Measurements from ENCODE around the gene TM4SF20. TPM values are rescaled to one million over a fixed set of nuclear protein-coding genes. Genes with fewer than 3 reads are reported as not detected.

The TM4SF20 gene
- total RNA-seq, 1 experiment from 2014 or later = not detected

DNA sequence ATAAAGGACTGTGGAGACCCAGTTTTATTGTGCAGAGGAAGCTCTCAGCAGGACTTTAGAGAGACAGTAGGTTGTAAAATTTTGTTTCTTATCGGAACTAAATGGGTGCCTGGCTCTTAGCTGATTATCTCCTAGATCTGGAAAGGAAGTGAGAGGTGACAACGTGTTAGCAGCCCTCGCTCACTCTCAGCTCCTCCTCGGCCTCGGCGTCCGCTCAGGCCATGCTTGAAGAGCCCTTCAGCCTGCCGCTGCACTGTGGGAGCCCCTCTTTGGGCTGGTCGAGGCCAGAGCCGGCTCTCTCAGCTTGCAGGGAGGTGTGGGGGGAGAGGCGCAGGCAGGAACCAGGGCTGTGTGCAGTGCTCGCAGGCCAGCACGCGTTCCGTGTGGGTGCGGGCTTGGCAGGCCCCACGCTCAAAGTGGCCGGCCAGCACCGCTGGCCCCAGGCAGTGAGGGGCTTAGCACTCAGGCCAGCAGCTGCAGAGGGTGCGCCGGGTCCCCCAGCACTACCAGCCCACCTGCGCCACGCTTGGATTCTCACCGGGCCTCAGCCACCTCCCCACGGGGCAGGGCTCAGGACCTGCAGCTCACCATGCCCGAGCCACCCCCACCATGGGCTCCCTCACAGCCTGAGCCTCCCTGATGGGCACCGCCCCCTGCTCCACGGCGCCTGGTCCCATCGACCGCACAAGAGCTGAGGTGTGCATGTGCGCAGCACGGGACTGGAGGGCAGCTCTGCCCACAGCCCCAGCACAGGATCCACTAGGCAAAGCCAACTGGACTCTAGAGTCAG is 58.6 kb downstream of the TM4SF20 start:
- Histone ChIP-seq H3K9me2 (ENCODE audit: insufficient read depth) (no peaks in the 10 kb centered on the region), H3K79me2 (ENCODE audit: low read depth) (peaks cover 9% of the 10 kb centered on the region), H2AFZ (no peak overlapping the region), H3F3A (ENCODE audit: insufficient read depth, low read depth) (0 out of 2 replicates have a peak, but pooled peaks cover under 1% of the 10 kb centered on the region), H3K27ac (no peak overlapping the region), H3K9me3 (ENCODE audit: insufficient read depth, low read depth) (no peaks in the 10 kb centered on the region), H3K27me3 (ENCODE audit: insufficient read depth, low read depth) (no peaks in the 10 kb centered on the region), H3K4me1 (replicated peaks; ENCODE audit: insufficient read depth) (peaks cover 9% of the 10 kb centered on the region; the same call in 1 of the 2 replicates), H3K4me2 (no peak overlapping the region), H3K36me3 (ENCODE audit: low read depth) (no peaks in the 10 kb centered on the region), H3K4me3 (no peak overlapping the region), H4K20me1 (ENCODE audit: insufficient read depth) (no peaks in the 10 kb centered on the region)
- intact Hi-C loops (cut with micrococcal nuclease; ENCODE audit: unreplicated experiment) = no loop called here
- no peak for DNase-seq
- TF ChIP-seq CTCF (conservative IDR thresholded peaks at IDR 0.05) = no peak
- no peak for TF ChIP-seq EZH2 (IDR thresholded peaks at IDR 0.05; ENCODE audit: low read depth)
- ChIA-PET POLR2A (ENCODE audit: unreplicated experiment) (interaction anchor here (0.6 kb wide), 1 partner anchor 59 kb away, joined by 3 read pairs; no protein-coding TSS in a partner anchor), CTCF (no interaction called here)
- BruUV-seq (replicated peaks) = no TSS peak

GRCh38 chr2:227317834-227318233 is 61.3 kb downstream of the TM4SF20 start:
- TF ChIP-seq CTCF (conservative IDR thresholded peaks at IDR 0.05) (no peak), EZH2 (IDR thresholded peaks at IDR 0.05; ENCODE audit: low read depth) (no peak)
- BruUV-seq (replicated peaks) = no TSS peak
- no peak overlapping the region for H3K4me3 ChIP-seq
- H3K27ac ChIP-seq = no peak overlapping the region
- H3K36me3 ChIP-seq (ENCODE audit: low read depth) = no peaks in the 10 kb centered on the region
- no peaks in the 10 kb centered on the region for H3K4me1 ChIP-seq (replicated peaks; ENCODE audit: insufficient read depth)
- ChIA-PET CTCF (no interaction called here), POLR2A (ENCODE audit: unreplicated experiment) (no interaction called here)
- H3K9me2 ChIP-seq (ENCODE audit: insufficient read depth) = no peaks in the 10 kb centered on the region
- H4K20me1 ChIP-seq (ENCODE audit: insufficient read depth) = no peaks in the 10 kb centered on the region
- DNase-seq = no peak
- no peak overlapping the region for H2AFZ ChIP-seq
- no peaks in the 10 kb centered on the region for H3K27me3 ChIP-seq (ENCODE audit: insufficient read depth, low read depth)
- no peaks in the 10 kb centered on the region for H3K79me2 ChIP-seq (ENCODE audit: low read depth)
- intact Hi-C loops (cut with micrococcal nuclease; ENCODE audit: unreplicated experiment) = no loop called here
- H3K4me2 ChIP-seq = no peak overlapping the region
- no peaks in the 10 kb centered on the region for H3K9me3 ChIP-seq (ENCODE audit: insufficient read depth, low read depth)
- H3F3A ChIP-seq (ENCODE audit: insufficient read depth, low read depth) = no peaks in the 10 kb centered on the region

DNA sequence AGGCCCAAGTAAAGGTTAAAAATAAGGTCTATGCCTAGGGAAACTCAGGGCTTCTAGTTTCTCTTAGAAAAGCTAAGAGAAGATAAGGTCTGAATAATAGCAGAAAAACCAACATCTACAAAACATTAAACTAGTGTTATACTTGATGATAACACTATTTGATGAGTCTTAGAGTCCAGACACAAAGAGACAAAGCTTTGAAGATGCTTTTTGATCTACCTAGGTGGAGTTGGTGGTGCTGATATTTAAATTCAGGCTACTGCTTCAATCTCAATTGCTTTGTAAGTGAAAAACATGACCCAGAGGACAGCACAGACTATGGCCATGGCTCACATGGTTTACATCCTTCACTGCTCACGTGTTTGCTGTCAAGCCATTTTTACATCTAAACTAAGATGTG is 65.8 kb downstream of the TM4SF20 start:
- Histone ChIP-seq H3K27me3 (ENCODE audit: insufficient read depth, low read depth) (no peaks in the 10 kb centered on the region), H3F3A (ENCODE audit: insufficient read depth, low read depth) (no peaks in the 10 kb centered on the region), H2AFZ (no peak overlapping the region), H3K79me2 (ENCODE audit: low read depth) (no peaks in the 10 kb centered on the region), H4K20me1 (ENCODE audit: insufficient read depth) (no peaks in the 10 kb centered on the region), H3K4me1 (replicated peaks; ENCODE audit: insufficient read depth) (no peaks in the 10 kb centered on the region), H3K4me2 (no peak overlapping the region), H3K4me3 (no peak overlapping the region), H3K9me2 (ENCODE audit: insufficient read depth) (no peaks in the 10 kb centered on the region), H3K27ac (no peak overlapping the region), H3K9me3 (ENCODE audit: insufficient read depth, low read depth) (no peaks in the 10 kb centered on the region), H3K36me3 (ENCODE audit: low read depth) (no peaks in the 10 kb centered on the region)
- ChIA-PET POLR2A (ENCODE audit: unreplicated experiment) (no interaction called here), CTCF (no interaction called here)
- TF ChIP-seq EZH2 (IDR thresholded peaks at IDR 0.05; ENCODE audit: low read depth) (no peak), CTCF (conservative IDR thresholded peaks at IDR 0.05) (no peak)
- BruUV-seq (replicated peaks) = no TSS peak
- intact Hi-C loops (cut with micrococcal nuclease; ENCODE audit: unreplicated experiment) = no loop called here
- no peak for DNase-seq

All from PC-9 (cell line).